ENCODE results near the gene SLC2A11.

- TF ChIP-seq, protein P1, sequence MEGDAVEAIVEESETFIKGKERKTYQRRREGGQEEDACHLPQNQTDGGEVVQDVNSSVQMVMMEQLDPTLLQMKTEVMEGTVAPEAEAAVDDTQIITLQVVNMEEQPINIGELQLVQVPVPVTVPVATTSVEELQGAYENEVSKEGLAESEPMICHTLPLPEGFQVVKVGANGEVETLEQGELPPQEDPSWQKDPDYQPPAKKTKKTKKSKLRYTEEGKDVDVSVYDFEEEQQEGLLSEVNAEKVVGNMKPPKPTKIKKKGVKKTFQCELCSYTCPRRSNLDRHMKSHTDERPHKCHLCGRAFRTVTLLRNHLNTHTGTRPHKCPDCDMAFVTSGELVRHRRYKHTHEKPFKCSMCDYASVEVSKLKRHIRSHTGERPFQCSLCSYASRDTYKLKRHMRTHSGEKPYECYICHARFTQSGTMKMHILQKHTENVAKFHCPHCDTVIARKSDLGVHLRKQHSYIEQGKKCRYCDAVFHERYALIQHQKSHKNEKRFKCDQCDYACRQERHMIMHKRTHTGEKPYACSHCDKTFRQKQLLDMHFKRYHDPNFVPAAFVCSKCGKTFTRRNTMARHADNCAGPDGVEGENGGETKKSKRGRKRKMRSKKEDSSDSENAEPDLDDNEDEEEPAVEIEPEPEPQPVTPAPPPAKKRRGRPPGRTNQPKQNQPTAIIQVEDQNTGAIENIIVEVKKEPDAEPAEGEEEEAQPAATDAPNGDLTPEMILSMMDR (IDR thresholded peaks at IDR 0.05) = no peak
- TF ChIP-seq POLR2A (IDR thresholded peaks at IDR 0.05) = no peak
Observed at GRCh38 chr22:23816156-23816976, 41.3 kb upstream of the SLC2A11 start.

Data from adrenal gland (tissue), 5 donors.